Measurements from ENCODE around the gene SORCS2. TPM values are rescaled to one million over a fixed set of nuclear protein-coding genes. Genes with fewer than 3 reads are reported as not detected.

Gene SORCS2
- total and polyA plus RNA-seq, 12 donors: 0.25 to 5.4 (median 2.2) TPM

- H3K27me3 ChIP-seq: no peaks in the 10 kb centered on the region
- no peaks in the 10 kb centered on the region for H3K36me3 ChIP-seq
- intact Hi-C loops (cut with DNase I): no loop called here
- ATAC-seq (no peak), DNase-seq (no peak)
- no peak overlapping the region for H3K27ac ChIP-seq
- H3K4me1 ChIP-seq: no peaks in the 10 kb centered on the region
- WGBS, 2 donors: 73 to 80% methylated on average over 11 of the region's 11 CpGs
- H3K4me3 ChIP-seq: no peak overlapping the region
- TF ChIP-seq, protein P1, sequence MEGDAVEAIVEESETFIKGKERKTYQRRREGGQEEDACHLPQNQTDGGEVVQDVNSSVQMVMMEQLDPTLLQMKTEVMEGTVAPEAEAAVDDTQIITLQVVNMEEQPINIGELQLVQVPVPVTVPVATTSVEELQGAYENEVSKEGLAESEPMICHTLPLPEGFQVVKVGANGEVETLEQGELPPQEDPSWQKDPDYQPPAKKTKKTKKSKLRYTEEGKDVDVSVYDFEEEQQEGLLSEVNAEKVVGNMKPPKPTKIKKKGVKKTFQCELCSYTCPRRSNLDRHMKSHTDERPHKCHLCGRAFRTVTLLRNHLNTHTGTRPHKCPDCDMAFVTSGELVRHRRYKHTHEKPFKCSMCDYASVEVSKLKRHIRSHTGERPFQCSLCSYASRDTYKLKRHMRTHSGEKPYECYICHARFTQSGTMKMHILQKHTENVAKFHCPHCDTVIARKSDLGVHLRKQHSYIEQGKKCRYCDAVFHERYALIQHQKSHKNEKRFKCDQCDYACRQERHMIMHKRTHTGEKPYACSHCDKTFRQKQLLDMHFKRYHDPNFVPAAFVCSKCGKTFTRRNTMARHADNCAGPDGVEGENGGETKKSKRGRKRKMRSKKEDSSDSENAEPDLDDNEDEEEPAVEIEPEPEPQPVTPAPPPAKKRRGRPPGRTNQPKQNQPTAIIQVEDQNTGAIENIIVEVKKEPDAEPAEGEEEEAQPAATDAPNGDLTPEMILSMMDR (IDR thresholded peaks at IDR 0.05): no peak
- no peaks in the 10 kb centered on the region for H3K9me3 ChIP-seq
Observed at GRCh38 chr4:7478665-7479064, 286.3 kb downstream of the SORCS2 start.

GRCh38 chr4:7480423-7480822, 288.1 kb downstream of the SORCS2 start:
- ATAC-seq (no peak), DNase-seq (no peak)
- H3K4me1 ChIP-seq: no peaks in the 10 kb centered on the region
- H3K4me3 ChIP-seq: no peak overlapping the region
- intact Hi-C loops (cut with DNase I): no loop called here
- H3K9me3 ChIP-seq: no peaks in the 10 kb centered on the region
- no peak overlapping the region for H3K27ac ChIP-seq
- H3K27me3 ChIP-seq: no peaks in the 10 kb centered on the region
- H3K36me3 ChIP-seq: no peaks in the 10 kb centered on the region
- TF ChIP-seq, protein P1 (IDR thresholded peaks at IDR 0.05): no peak
- 88 to 89% methylated on average over 16 of the region's 16 CpGs for WGBS, 2 donors

DNA sequence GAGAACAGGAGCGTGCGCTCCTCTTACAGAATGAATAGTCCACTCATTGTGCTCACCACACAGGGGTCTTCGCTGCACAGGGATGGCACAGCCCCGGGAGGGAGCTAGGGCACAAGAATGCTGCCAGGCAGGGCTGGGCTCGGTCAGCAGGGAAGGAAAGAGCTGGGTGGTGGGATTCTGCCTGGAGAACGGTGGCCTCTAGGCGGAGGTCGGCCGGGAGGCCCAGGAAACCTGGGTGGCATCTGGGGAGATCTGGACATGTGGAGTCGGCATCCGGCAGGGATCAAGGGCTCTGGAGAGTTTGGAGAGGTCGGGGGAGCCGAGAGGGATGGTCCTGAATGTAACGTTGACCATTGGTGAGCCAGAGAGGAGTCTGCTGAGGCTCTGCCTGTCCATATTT, 288.9 kb downstream of the SORCS2 start:
- Histone ChIP-seq H3K27ac (no peak overlapping the region), H3K4me3 (no peak overlapping the region), H3K4me1 (no peaks in the 10 kb centered on the region), H3K9me3 (no peaks in the 10 kb centered on the region), H3K27me3 (no peaks in the 10 kb centered on the region), H3K36me3 (no peaks in the 10 kb centered on the region)
- ATAC-seq: no peak
- no peak for DNase-seq
- 84 to 92% methylated on average over 14 of the region's 14 CpGs for WGBS, 2 donors
- intact Hi-C loops (cut with DNase I): no loop called here
- TF ChIP-seq, protein P1 (IDR thresholded peaks at IDR 0.05): no peak

DNA sequence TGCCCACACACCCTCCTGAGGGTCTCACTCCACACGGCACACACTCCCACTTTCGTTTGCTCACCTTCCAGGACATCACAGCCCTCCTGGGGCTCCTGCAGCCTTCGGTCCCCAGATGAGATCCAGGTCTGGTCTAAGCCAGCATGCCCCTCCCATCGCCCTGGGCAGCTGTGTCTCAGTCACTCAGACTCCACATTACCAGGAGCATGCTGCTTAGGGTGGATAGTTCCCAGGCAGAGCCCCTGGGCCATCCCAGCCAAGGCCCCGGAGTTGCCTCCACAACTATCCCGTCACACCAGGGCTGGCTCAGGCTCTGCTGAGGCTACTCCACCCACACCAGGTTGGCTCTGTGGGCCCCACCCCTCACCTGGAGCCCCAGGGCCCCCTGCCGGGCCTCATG, 292.8 kb downstream of the SORCS2 start:
- no peaks in the 10 kb centered on the region for H3K9me3 ChIP-seq
- H3K4me1 ChIP-seq: no peaks in the 10 kb centered on the region
- ATAC-seq (no peak), DNase-seq (no peak)
- TF ChIP-seq, protein P1 (IDR thresholded peaks at IDR 0.05): no peak
- peaks cover 0 to 16% (median 0%) of the 10 kb centered on the region in 7 donors for H3K27me3 ChIP-seq
- no peak overlapping the region for H3K27ac ChIP-seq
- H3K4me3 ChIP-seq: no peak overlapping the region
- no peaks in the 10 kb centered on the region for H3K36me3 ChIP-seq
- intact Hi-C loops (cut with DNase I): no loop called here
- 66 to 74% methylated on average over 7 of the region's 7 CpGs for WGBS, 2 donors
